KOPT-K1 (cell line): ENCODE measurements around the gene ADAM22.
"Not testable (repeated sequence)": the region's sequence is repeated elsewhere in the genome, so short reads cannot be mapped to it uniquely, and the experiment has no call there.

Experiments
- H3K27ac ChIP-seq: fragments of 200-600 bp; sonication (generic); 2 replicates; pipeline ENCODE4 v1.5.1; 2016; ENCODE audit warnings: antibody characterized with exemption, mild to moderate bottlenecking, low read depth, low read length; ENCODE audit not compliant: poor library complexity, severe bottlenecking
- H3K36me3 ChIP-seq: fragments of 200-600 bp; sonication (generic); 2 replicates; pipeline ENCODE4 v1.5.1; 2017; ENCODE audit warnings: antibody characterized with exemption, mild to moderate bottlenecking, low read length, moderate library complexity; ENCODE audit not compliant: insufficient read depth
- H3K9me3 ChIP-seq: fragments of 200-600 bp; sonication (generic); 2 replicates; pipeline ENCODE4 v1.5.1; 2017; ENCODE audit warnings: antibody characterized with exemption, low read length, mild to moderate bottlenecking; ENCODE audit not compliant: insufficient read depth, poor library complexity, severe bottlenecking

Gene ADAM22, protein sequence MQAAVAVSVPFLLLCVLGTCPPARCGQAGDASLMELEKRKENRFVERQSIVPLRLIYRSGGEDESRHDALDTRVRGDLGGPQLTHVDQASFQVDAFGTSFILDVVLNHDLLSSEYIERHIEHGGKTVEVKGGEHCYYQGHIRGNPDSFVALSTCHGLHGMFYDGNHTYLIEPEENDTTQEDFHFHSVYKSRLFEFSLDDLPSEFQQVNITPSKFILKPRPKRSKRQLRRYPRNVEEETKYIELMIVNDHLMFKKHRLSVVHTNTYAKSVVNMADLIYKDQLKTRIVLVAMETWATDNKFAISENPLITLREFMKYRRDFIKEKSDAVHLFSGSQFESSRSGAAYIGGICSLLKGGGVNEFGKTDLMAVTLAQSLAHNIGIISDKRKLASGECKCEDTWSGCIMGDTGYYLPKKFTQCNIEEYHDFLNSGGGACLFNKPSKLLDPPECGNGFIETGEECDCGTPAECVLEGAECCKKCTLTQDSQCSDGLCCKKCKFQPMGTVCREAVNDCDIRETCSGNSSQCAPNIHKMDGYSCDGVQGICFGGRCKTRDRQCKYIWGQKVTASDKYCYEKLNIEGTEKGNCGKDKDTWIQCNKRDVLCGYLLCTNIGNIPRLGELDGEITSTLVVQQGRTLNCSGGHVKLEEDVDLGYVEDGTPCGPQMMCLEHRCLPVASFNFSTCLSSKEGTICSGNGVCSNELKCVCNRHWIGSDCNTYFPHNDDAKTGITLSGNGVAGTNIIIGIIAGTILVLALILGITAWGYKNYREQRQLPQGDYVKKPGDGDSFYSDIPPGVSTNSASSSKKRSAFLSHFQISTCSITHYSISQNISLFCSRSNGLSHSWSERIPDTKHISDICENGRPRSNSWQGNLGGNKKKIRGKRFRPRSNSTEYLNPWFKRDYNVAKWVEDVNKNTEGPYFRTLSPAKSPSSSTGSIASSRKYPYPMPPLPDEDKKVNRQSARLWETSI

DNA sequence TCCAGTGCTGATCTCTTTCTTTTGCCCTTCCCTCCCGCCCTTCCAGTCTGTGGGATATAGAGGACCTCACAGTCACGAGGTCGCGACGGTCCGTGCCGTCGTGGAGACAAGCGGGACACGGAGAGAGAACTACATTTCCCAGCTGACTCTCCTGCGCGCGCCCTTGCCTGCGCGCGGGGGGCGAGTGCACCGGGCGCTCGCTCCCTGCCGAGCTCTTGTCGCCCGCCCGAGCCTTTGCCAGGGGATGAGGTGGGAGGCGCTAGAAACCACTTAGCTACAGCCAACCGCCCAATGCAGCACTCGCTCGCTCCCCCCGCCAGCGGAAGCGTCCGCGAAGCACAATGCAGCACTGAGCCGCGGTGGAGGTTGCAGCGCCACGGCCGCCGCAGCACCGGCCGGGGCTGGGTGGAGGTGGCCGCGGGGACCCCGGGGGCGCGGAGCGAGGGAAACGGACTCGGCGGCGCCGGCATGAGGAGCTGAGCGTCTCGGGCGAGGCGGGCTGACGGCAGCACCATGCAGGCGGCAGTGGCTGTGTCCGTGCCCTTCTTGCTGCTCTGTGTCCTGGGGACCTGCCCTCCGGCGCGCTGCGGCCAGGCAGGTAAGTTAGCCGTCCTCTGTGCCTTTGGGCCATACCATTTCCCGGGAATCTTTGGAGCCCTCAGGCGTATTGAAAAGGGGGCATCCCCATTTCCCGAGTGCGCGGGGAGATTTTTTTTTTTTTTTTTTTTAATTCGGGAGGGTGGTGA lies at the start of gene ADAM22:
Gene ADAM22 (plus strand): TSS at position 299 of the 746 bp plus-strand sequence. CDS start 215 bp downstream, at position 514.
- Histone ChIP-seq H3K9me3 (no peaks in the 10 kb centered on the region), H3K36me3 (peaks cover 12% of the 10 kb centered on the region), H3K27ac (peak within 1 kb of the TSS; percentile 82)

DNA sequence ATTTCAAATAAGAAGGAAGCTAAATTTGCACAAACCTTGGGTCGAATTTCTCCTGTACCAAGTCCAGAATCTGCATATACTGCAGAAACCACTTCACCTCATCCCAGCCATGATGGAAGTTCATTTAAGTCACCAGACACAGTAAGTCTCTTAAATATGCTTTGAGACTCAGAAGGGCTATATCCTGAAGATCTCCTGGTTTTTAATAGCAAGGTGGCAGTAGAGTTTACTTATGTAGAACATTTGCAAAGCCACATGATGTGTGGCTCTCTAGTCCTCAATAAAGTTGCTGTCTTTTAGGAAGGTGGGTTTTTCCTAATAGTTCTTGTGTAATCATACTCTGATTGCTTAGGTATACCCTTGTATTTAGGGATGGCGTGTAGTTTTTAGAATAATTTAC lies 49.0 kb upstream of the ADAM22 start:
- H3K27ac ChIP-seq, result no peak overlapping the region
- H3K9me3 ChIP-seq, result no peaks in the 10 kb centered on the region
- peaks cover 99% of the 10 kb centered on the region for H3K36me3 ChIP-seq

DNA sequence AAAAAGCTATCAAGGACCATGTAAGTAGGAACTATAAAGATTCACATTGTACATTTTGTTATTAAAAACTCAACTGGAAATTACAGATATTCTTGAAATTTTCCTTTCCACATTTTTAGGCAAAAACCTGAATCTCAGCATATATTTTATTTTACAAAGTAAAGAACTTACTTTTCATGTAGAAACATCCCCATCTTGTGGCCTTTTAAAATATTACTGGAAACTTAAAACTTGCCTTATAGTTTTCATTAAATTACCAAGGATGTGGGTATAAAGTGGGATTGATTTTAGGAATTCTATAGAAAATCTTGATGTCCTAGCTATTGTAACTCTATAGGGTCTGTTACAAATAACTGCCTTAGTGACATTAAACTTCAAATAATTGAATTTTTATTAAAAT lies 47.2 kb upstream of the ADAM22 start:
- peaks cover 99% of the 10 kb centered on the region for H3K36me3 ChIP-seq

DNA sequence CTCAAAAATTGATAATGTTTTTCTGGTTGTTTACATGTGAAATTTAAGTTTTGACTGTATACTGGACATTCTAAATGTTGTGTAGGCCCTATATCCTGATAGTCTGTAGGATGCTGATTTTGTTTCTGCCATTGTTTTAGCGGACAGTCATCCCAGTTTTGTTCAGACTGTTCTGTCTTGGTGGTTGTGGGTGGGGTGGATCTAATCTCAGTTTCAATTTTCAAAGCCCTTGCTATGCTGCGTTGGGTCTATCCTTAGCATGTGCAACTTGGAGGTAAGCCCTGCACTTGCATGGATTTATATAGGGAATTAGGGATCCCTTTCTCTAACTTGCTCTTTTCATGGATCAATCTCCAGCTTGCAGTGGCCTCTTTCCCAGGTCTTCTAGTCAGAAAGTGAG lies 38.7 kb upstream of the ADAM22 start:
- Histone ChIP-seq H3K36me3 (peaks cover 100% of the 10 kb centered on the region), H3K27ac (no peak overlapping the region), H3K9me3 (no peaks in the 10 kb centered on the region)

More for the DNA sequence above, 47.2 kb upstream of the ADAM22 start:
- Histone ChIP-seq H3K27ac (no peak overlapping the region), H3K9me3 (no peaks in the 10 kb centered on the region)

DNA sequence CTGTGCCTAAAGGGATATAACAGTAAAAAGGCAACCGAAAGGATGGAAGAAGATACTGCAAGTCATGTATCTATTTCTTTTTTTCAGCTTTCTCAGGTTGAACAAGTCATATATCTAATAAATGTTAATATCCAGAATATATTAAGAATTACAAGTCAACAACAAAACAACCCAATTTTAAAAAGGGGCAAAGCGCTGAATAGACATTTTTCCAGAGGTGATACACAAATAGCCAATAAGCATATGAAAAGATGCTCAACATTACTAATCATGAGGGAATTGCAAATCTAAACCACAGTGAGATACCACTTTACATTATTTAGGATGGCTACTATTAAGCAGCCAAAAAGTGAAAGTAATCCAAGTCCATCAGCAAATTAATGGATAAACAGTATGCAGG lies 34.8 kb upstream of the ADAM22 start:
- H3K36me3 ChIP-seq, result peaks cover 100% of the 10 kb centered on the region

DNA sequence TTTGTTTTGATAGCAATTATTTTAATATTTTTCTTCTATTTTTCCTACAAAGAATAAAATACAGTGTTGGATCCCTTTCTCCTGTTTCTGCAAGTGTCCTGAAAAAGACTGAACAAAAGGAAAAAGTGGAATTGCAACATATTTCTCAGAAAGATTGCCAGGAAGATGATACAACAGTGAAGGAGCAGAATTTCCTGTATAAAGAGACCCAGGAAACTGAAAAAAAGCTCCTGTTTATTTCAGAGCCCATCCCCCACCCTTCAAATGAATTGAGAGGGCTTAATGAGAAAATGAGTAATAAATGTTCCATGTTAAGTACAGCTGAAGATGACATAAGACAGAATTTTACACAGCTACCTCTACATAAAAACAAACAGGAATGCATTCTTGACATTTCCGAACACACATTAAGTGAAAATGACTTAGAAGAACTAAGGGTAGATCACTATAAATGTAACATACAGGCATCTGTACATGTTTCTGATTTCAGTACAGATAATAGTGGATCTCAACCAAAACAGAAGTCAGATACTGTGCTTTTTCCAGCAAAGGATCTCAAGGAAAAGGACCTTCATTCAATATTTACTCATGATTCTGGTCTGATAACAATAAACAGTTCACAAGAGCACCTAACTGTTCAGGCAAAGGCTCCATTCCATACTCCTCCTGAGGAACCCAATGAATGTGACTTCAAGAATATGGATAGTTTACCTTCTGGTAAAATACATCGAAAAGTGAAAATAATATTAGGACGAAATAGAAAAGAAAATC lies 26.7 kb upstream of the ADAM22 start:
- H3K36me3 ChIP-seq, result peaks cover 71% of the 10 kb centered on the region
- not testable (repeated sequence) for H3K27ac ChIP-seq, H3K9me3 ChIP-seq

More for the DNA sequence above, 34.8 kb upstream of the ADAM22 start:
- Histone ChIP-seq H3K27ac (no peak overlapping the region), H3K9me3 (no peaks in the 10 kb centered on the region)

DNA sequence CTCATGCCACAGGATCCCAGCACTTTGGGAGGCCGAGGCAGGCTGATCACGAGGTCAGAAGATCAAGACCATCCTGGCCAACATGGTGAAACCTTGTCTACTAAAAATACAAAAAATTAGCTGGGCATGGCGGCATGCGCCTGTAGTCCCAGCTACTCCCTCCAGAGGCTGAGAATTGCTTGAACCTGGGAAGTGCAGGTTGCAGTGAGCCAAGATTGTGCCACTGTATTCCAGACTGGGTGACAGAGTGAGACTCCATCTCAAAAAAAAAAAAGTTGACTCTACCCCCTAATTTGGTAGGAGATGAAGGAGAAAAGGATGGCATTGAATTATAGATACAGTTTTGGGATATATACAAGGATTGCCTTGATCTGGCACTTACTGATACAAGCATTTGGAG lies 25.2 kb upstream of the ADAM22 start:
- H3K9me3 ChIP-seq, H3K27ac ChIP-seq: not testable (repeated sequence)
- H3K36me3 ChIP-seq, result peaks cover 56% of the 10 kb centered on the region

DNA sequence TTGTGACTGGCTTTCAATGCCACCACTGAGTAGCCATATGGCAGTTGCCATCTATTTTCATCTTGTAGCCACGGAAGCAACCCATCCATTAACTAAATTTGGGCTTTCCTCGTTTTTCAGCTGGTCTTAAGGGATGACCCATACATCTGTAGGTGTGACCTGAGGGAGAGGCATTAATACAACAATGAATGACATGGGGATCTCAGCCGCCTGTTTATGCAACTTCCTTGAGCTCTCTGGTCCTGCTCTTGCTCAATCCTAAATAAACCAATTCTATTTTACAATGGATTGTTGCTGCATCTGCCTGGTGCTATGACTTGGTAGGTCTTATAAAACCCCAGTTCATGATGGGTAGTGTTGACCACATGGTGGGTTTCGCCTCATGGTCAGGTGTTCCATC lies 21.9 kb upstream of the ADAM22 start:
- H3K9me3 ChIP-seq, result no peaks in the 10 kb centered on the region
- no peak overlapping the region for H3K27ac ChIP-seq
- H3K36me3 ChIP-seq, result peaks cover 24% of the 10 kb centered on the region

DNA sequence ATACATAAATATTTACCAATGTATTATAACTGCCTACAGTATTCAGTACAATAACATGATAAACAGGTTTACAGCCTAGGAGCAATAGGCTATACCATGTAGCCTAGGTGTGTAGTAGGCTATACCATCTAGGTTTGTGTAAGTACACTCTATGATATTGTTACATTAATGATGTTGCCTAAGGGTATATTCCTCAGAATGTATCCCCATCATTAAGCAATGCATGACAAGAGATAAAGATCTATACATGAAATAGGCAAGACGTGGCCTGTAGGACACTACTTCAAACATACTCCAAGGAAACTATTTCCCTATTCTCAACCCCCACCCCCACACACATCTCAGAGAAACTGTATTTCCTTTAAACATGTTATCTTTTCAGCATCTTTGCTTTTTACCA lies 15.3 kb upstream of the ADAM22 start:
- H3K36me3 ChIP-seq, result no peaks in the 10 kb centered on the region
- no peak overlapping the region for H3K27ac ChIP-seq
- H3K9me3 ChIP-seq, result no peaks in the 10 kb centered on the region

DNA sequence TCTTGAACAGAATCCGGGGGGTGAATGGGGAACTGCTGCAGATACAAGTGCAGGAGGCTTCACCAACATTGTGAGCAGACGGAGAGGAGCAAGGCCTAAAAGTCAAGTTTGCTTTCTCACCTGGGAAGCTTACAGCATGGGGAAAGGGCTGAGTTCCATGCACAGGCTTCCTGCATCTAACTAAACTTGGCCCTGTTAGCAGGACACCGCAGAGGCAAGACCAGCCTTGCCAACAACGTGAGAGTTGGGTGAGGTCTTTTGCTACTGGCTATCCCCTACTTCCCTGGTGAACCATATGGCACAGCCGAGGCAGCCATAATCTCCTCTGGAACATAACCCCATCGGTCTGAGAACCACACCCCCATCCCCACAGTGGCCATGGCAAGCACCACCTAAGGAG lies 14.2 kb upstream of the ADAM22 start:
- H3K9me3 ChIP-seq, result no peaks in the 10 kb centered on the region
- H3K27ac ChIP-seq, result no peak overlapping the region
- H3K36me3 ChIP-seq, result no peaks in the 10 kb centered on the region

DNA sequence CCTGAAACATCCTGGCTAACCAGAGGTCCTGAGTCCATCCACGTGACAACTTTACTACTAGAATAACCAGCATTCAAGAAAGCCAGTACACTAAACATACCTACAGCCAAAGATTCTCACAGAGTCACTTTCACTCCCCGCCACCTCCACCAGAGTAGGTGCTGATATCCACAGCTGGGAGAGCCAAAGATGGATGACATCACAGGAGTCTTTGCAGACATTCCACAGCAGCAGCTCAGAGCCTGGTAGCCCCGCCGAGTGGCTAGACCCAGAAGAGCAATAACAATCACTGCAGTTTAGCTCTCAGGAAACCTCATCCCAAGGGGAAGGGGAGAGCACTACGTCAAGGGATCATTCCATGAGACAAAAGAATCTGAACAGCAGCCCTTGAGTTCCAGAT lies 13.5 kb upstream of the ADAM22 start:
- Histone ChIP-seq H3K27ac (no peak overlapping the region), H3K9me3 (no peaks in the 10 kb centered on the region), H3K36me3 (no peaks in the 10 kb centered on the region)

DNA sequence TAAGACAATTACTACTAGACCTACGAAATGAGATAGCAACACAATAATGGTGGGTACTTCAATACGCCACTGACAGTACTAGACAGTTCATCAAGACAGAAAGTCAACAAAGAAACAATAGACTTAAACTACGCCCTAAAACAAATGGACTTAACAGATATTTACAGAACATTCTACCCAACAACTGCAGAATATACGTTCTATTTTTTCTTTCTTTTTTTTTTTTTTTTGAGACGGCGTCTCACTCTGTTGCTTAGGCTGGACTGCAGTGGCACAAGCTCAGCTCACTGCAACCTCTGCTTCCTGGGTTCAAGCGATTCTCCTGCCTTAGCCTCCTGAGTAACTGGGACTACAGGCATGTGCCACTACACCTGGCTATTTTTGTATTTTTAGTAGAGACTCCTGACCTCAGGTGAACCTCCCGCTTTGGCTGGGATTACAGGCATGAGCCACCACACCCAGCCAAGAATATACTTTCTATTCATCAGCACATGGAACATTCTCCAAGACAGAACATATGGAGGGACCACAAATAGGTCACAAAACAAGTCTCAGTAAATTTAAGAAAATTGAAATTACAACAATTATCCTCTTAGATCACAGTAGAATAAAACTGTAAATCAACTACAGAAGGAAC lies 11.2 kb upstream of the ADAM22 start:
- H3K36me3 ChIP-seq, H3K9me3 ChIP-seq, H3K27ac ChIP-seq: not testable (repeated sequence)

DNA sequence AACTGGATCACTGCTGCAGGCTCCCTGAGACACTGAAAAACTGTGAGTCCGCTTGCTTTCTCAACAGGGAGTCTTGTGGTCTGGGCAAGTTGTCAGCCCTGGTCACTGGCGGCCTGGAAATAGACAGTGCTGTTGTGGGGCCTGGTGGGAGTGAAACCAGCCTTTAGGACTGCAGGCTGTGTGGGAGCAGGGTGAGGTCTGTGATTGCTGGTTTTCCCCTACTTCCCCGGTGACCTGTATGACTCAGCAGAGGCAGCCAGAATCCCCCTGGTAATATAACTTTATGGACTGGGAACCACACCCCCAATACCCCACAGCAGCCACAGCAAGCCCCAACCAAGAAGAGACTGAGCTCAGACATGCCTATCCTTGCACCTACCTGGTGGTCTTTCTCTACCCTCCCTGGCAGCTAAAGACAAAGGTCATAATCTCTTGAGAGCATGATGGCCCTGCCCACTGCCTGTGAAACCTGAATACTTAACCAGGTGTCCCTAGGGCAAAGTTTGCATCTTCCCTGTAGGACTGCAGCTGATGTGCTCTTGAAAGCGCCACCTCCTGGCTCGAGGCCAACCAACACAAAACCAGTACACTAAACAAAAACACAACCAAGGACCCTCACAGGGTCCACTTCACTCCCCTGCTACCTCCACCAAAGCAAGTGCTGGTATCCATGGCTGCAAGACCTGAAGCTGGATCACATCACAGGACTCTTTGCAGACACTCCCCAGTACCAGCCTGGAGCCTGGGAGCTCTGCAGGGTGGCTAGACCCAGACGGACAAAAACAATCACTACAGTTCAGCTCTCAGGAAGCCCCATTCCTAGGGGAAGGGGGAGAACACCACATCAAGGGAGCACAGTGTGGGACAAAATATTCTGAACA lies 7.2 kb upstream of the ADAM22 start:
- H3K9me3 ChIP-seq, result no peaks in the 10 kb centered on the region
- no peaks in the 10 kb centered on the region for H3K36me3 ChIP-seq
- no peak overlapping the region for H3K27ac ChIP-seq
